HG03097 (cell line): ENCODE measurements around the gene FOLR3.
"Not testable (repeated sequence)": the region's sequence is repeated elsewhere in the genome, so short reads cannot be mapped to it uniquely, and the experiment has no call there.

Experiments
- ATAC-seq: cut with Tn5 transposase; IDR thresholded peaks from one replicate; pipeline ENCODE4 v1.9.1; 2021; ENCODE audit not compliant: unreplicated experiment, low FRiP score

FOLR3 gene

DNA sequence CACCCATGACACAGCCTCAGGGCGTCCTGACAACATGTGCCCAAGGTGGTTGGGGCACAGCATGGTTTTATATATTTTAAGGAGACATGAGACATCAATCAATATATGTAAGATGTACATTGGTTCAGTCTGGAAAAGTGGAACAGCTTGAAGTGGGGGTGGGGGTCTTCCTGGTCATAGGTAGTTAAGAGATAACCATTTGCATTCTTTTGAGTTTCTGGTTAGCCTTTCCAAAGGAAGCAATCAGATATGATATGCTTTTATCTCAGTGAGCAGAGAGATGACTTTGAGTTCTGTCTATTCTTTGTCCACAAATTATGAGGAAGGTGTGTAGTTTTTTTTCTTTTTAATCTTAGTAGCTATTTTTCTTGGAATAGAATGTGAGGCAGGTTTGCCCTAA, 12.9 kb upstream of the FOLR3 start:
- ATAC-seq, result no peak

DNA sequence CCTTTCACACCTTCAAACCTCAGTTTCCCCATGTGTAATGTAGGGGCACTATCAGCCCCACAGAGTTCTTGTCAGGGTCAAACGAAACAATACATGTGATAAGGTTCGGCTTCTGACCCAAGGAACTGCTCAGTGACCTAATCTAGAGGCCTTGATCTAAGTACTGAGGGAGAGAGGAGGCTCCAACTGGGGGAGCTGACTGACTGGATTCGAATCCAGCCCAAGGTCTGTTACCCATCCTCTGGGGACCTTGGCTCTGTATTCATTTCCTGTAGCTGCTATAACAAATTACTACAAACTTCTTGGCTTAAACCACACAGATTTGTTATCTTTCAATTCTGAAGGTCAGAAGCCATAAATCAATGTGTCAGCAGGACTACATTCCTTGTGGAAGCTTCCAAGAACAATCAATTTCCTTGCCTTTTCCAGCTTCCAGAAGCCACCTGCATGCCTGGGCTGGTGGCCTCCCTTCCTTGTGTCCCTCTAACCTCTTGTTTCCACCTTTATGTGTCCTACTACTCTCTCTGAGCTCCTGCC, 12.3 kb upstream of the FOLR3 start:
- ATAC-seq, result no peak

GRCh38 chr11:72124046-72124445, 11.5 kb upstream of the FOLR3 start:
- no peak for ATAC-seq

GRCh38 chr11:72125956-72126355, 9.6 kb upstream of the FOLR3 start:
- ATAC-seq, result no peak

DNA sequence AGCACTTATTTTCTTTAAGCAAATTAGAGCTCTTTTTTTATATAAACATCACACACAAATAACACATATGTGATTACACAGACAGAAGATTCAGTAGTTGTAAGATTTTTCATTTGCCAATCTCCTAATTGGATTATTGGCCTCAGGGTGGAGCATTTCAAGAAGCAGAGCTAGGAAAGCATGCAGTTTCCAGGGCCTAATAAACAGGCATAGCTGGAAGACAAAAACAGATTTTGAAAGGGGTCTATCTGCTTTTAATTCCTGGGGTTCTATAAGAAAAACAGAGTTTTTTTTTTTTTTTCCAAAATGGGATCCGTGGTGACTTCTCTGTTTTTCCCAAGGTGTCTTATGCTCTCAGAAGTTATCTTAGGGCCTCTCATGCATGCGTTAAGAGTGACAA, 7.6 kb upstream of the FOLR3 start:
- ATAC-seq, result no peak

DNA sequence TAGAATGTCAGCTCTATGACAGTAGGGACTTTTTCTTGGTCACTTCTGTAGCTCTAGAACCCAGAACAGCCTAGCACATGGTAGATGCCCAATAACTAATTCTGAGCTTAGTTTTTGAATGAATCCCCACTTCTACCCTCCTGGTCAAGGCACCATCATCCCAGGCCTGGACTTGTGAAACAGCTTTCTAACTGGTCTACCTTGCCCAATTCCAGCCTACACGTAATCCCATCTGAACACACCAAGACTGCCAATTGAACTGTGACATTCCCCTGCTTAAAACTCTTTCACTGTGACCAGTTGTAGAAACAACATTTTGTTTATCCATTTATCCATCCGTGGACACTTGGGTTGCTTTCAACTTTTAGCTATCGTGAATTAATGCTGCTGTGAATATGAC, 6.1 kb upstream of the FOLR3 start:
- ATAC-seq, result no peak

DNA sequence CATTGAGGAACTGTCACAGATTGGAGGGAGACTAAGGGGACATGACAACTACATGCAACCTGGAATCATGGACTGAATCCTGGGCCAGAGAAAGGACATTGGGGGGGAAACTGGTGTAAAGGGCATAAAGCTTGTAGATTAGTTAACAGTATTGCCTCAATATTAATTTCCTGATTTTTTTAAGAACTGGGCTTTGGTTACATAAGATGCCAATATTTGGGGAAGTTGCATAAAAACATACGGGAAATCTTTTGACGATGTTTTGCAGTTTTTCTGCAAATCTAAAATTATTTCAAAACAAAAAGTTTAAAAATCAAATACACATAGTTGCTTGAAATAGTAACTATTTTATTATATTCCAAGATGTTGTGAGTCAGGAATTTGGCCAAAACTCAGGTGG, 2.9 kb upstream of the FOLR3 start:
- ATAC-seq, result no peak

DNA sequence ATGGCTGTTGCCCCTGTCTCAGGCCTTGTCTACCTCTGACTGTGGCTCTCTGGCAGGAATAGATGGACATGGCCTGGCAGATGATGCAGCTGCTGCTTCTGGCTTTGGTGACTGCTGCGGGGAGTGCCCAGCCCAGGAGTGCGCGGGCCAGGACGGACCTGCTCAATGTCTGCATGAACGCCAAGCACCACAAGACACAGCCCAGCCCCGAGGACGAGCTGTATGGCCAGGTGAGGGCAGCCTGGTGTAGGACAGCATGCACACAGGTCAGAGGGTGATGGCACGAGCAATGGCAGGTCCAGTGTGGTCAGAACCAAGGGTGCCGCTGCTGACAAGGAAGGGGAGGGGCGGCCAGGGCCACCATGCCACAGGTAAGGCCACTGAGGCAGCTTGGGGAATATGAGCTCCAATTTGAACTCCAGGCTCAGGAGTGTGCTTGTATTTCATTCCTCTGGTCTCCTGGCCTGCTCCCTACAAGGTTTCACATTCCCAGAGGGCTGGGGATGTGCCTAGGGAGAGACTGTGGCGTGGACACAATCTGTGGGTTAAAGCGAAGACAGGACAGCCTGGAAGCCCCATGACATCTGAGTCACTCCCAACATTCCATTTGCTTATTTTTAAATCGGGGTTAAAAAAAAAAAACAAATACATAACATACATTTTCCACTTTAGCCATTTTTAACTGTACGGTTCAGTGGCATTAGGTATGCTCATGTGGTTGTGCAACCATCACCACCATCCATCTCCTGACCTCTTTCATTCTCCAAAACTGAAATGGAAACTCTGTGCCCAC, 562 bp downstream of the FOLR3 start:
- no peak for ATAC-seq

DNA sequence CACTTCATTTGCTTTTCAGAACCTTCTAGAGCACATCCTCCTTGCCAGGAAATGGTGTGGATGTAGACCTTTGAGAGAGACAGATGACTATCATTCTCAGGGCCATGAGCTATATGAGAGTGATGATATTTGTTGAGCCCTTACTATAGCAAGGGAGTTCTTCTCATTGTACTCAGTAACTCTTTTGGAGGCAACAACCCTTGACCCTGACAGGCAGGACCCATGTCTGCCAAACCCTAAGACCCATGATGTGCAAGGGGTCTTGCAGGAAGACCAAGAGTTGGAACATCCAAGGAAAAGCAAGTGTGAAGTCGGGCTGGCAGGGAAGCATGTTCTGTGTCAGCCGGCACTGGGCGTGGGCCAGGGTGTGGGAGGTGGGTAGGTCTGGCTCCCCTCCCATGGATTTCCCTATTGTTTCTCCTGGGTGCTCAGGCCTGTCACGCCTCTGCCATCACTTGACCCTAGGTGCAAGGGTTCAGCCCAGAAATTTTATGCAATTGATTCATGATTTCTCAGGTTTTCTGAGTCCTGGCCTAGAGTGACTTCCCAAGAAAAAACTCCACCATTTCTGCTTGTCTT, 1.2 kb downstream of the FOLR3 start:
- ATAC-seq, result no peak

DNA sequence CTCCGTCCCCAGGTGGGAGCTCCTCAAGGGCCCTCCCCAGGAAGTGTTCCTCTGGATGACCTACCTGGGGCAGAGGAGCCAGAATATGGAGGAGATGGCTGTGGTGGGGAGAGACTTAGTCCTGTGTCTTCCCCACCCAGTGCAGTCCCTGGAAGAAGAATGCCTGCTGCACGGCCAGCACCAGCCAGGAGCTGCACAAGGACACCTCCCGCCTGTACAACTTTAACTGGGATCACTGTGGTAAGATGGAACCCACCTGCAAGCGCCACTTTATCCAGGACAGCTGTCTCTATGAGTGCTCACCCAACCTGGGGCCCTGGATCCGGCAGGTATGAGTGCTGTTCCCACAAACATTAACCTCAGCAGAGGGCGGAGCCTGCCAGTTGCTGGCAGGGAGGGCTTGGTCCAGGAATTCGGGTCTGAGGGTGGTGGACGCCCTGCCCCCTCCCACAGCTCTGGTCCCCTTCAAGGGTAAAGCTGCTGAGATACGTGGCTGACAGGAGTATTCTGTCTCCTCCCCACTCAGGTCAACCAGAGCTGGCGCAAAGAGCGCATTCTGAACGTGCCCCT, 3.4 kb downstream of the FOLR3 start:
- no peak for ATAC-seq

DNA sequence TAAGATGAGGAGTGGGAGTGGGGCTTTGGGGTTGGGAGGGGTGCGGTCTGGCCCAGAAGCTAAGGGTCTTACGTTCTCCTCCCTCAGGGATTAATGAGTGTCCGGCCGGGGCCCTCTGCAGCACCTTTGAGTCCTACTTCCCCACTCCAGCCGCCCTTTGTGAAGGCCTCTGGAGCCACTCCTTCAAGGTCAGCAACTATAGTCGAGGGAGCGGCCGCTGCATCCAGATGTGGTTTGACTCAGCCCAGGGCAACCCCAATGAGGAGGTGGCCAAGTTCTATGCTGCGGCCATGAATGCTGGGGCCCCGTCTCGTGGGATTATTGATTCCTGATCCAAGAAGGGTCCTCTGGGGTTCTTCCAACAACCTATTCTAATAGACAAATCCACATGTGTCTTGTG, 4.0 kb downstream of the FOLR3 start:
- ATAC-seq, result no peak

GRCh38 chr11:72140661-72141060, 5.1 kb downstream of the FOLR3 start:
- no peak for ATAC-seq

DNA sequence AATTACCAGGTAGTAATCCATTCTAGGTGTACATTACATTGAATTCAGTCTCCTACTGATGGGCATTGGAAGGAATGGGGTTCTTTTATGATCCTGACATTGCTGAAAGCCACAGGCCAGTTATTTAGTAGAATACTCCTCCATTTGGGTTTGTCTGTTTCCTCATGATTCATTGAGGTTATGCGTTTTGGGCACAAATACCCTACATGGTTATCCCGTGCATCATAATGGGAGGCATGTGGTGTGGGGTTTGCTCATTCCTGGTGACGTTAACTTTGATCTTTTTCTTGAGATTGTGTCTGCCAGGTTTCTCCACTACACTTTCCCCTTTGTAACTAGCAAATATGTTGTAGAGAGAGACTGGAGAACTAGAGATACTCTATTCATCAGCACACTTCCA, 5.5 kb downstream of the FOLR3 start:
- ATAC-seq, result no peak

DNA sequence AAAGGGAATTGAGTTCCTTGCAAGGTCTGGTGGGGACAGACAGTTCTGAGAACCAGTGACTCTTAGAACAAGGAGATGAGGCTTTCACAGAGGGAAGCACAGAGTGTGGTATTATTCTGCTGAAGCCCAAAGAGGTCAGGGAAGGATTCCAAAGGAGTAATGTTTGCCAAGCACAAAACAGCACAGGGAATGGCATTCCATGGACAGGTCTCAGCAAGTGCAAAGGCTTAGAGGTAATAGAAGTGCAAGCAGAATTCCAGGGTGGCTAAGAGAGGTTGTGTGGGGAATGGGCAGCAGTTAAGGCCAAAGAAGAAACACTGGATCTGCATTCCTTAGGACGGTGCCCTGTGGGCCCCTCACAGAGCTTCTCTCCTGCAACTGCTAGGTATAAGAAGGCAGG, 6.6 kb downstream of the FOLR3 start:
- not testable (repeated sequence) for ATAC-seq

GRCh38 chr11:72142543-72142942, 7.0 kb downstream of the FOLR3 start:
- ATAC-seq, result not testable (repeated sequence)

DNA sequence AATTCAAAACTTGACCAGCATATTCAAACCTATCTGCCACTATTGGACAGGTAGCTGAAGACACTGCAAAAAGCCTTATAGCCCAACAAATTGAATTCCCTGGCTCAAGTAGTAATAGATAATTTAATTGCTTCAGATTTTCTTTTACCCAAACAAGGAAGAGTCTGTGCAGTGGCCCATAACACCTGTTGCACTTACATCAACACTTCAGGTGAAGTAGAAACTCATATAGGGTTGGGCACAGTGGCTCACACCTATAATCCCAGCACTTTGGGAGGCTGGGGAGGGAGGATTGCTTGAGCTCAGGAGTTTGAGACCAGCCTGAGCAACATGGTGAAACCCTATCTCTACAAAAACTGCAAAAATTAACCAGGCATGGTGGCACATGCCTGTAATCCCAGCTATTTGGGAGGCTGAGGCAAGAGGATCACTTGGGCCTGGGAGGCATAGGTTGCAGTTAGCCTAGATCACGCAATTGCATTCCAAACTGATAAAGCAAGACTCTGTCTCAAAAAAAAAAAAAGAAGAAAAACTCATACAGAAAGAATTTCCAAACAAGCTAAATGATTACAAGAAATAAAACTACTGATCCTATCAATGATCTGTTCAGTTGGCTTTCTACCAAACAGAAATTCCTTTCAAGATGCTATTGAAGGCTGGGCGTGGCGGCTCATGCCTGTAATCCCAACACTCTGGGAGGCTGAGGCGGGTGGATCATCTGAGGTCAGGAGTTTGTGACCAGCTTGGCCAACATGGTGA, 9.5 kb downstream of the FOLR3 start:
- no peak for ATAC-seq

- no peak for ATAC-seq
Observed at GRCh38 chr11:72146625-72147024, 11.1 kb downstream of the FOLR3 start.

- no peak for ATAC-seq
Observed at GRCh38 chr11:72150882-72151281, 15.4 kb downstream of the FOLR3 start.

DNA sequence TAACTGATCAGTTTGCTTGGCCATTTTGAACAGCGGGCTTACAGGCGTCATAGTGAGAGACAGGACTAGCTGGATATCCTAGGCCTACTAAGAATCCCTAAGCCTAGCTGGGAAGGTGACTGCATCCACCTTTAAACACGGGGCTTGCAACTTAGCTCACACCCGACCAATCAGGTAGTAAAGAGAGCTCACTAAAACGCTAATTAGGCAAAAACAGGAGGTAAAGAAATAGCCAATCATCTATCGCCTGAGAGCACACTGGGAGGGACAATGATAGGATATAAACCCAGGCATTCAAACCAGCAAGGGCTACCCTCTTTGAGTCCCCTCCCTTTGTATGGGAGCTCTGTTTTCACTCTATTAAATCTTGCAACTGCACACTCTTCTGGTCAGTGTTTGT, 18.3 kb downstream of the FOLR3 start:
- not testable (repeated sequence) for ATAC-seq

DNA sequence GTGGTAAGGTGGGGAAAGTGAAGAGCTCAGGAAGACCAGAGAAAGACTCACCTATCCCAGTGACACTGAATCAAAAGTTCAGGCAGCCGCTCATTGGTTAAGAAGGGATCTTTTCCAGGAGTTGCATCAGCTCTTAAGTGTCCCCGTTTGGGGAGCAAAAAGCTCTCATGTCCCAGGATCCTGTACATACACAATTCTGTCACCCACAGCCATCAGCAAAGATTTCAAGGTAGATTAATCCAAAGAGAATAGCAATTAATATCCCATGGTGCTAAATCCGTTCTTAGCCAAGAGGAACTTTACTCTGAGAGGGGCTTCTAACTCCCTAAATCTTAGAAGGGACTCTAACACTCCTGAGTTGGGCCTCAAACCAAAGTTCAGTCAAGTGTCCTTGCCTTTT, 19.3 kb downstream of the FOLR3 start:
- no peak for ATAC-seq

DNA sequence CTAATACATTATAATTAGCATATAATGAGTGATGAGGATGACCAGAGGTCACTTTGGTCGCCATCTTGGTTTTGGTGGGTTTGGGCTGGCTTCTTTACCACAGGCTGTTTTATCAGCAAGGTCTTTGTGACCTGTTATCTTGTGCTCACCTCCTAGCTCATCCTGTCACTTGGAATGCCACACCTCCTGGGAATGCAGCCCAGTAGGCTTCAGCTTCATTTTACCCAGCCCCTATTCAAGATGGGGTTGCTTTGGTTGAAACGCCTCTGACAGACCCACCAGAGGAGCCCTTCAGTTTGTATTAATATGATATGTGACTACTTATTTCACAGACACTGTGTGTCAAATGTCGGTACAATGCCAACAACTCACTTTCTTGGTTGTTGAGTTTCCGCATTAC, 20.2 kb downstream of the FOLR3 start:
- no peak for ATAC-seq
